Thymus (tissue), 11 donors: ENCODE data around the gene PLEKHA6. TPM values are rescaled to one million over a fixed set of nuclear protein-coding genes. Genes with fewer than 3 reads are reported as not detected.

Experiments used
- DNase-seq, 9 donors: peaks; one replicate each; pipeline ENCODE4 v3.0.0-alpha.2; 2013; ENCODE audit warnings: low spot score in 9 of 9, low read depth in 6 of 9, missing footprints in 1 of 9
- H3K27ac ChIP-seq, 2 donors: one replicate each; pipeline ENCODE4 v1.5.1; 2013; ENCODE audit warnings: control low read depth in 1 of 2, low read depth in 1 of 2, low read length in 1 of 2, mild to moderate bottlenecking in 1 of 2, moderate library complexity in 1 of 2
- H3K27me3 ChIP-seq, 2 donors: one replicate each; pipeline ENCODE4 v1.5.1; 2013; ENCODE audit warnings: low read length in 1 of 2; ENCODE audit not compliant: control insufficient read depth in 2 of 2, insufficient read depth in 1 of 2
- H3K36me3 ChIP-seq, 2 donors: one replicate each; pipeline ENCODE4 v1.5.1; 2013; ENCODE audit warnings: low read length in 1 of 2, mild to moderate bottlenecking in 1 of 2, moderate library complexity in 1 of 2; ENCODE audit not compliant: control insufficient read depth in 2 of 2, insufficient read depth in 2 of 2
- H3K4me1 ChIP-seq, 2 donors: one replicate each; pipeline ENCODE4 v1.5.1; 2013; ENCODE audit warnings: low read length in 2 of 2; ENCODE audit not compliant: control insufficient read depth in 2 of 2, insufficient read depth in 2 of 2
- H3K4me3 ChIP-seq, 2 donors: one replicate each; pipeline ENCODE4 v1.5.1; 2013; ENCODE audit warnings: low read length in 2 of 2, control low read depth in 1 of 2, mild to moderate bottlenecking in 1 of 2
- H3K9me3 ChIP-seq, 2 donors: one replicate each; pipeline ENCODE4 v1.5.1; 2013; ENCODE audit warnings: low read length in 1 of 2, mild to moderate bottlenecking in 1 of 2; ENCODE audit not compliant: control insufficient read depth in 2 of 2, insufficient read depth in 1 of 2
- WGBS: extraction: QIAGEN DNeasy Blood & Tissue Kit; methylation state at CpG from one replicate; pipeline ENCODE4 v1.1.7; 2013; 5-methylcytosine and 5-hydroxymethylcytosine counted together
- polyA plus RNA-seq: library from polyadenylated mRNA; stranded (reverse); fragments of 200-250 nt; gene quantifications from one replicate; pipeline ENCODE4 v1.2.3, GENCODE V29; 2013
- total RNA-seq: library from RNA; stranded (reverse); fragments of 120-200 nt; gene quantifications from one replicate; pipeline ENCODE4 v1.2.4, GENCODE V29; 2013
- donor health status: healthy.

Gene PLEKHA6
- total and polyA plus RNA-seq, 2 donors, result 0.47 to 1.4 TPM

DNA sequence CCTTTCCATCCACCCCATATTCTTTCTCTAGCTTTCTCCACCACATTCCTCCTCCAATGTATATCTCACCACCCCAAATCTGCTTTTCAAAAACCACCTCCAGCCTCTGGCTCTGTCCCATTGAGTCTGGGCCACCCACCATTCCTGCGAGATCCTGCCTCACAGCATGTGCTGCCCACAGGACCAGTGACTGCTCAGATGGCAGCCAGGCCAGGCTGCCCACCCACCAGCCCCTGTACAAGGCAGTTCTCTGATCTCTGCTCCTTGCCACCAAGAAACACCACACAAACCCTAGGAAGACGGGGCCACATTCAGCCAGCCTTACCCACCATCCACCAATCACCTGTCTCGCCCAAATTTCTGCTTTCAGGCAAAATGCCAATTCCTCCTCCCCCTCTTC lies 53.7 kb downstream of the PLEKHA6 start:
- no peak overlapping the region for H3K4me3 ChIP-seq
- H3K4me1 ChIP-seq, result peaks cover 0 to 2% of the 10 kb centered on the region in 2 donors
- 96% methylated on average over 3 of the region's 3 CpGs for WGBS
- DNase-seq, result no peak
- no peaks in the 10 kb centered on the region for H3K9me3 ChIP-seq
- no peak overlapping the region for H3K27ac ChIP-seq
- no peaks in the 10 kb centered on the region for H3K36me3 ChIP-seq
- no peaks in the 10 kb centered on the region for H3K27me3 ChIP-seq

DNA sequence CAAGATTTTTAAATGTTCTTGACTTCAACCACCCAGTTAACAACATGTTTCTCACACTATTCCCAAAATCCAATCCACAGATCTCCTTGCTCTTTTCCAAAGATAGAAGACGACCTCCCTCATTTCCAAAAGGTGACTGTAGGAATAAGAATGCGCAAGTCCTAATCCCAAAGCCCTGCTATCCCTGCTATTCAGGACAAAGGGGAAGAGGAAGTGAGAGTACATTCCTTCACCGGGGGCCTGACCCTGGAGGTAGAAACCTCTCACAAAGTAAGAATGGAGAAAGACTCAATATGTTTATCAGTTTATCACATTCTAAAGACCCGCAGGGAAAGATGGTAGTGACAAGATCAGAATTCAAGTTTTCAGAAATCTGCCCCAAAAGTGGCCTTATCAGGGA lies 55.7 kb downstream of the PLEKHA6 start:
- H3K27ac ChIP-seq, result no peak overlapping the region
- 75% methylated on average over 4 of the region's 4 CpGs for WGBS
- H3K4me1 ChIP-seq, result peaks cover 0 to 2% of the 10 kb centered on the region in 2 donors
- no peaks in the 10 kb centered on the region for H3K27me3 ChIP-seq
- no peaks in the 10 kb centered on the region for H3K9me3 ChIP-seq
- DNase-seq, result no peak
- H3K4me3 ChIP-seq, result no peak overlapping the region
- H3K36me3 ChIP-seq, result no peaks in the 10 kb centered on the region

DNA sequence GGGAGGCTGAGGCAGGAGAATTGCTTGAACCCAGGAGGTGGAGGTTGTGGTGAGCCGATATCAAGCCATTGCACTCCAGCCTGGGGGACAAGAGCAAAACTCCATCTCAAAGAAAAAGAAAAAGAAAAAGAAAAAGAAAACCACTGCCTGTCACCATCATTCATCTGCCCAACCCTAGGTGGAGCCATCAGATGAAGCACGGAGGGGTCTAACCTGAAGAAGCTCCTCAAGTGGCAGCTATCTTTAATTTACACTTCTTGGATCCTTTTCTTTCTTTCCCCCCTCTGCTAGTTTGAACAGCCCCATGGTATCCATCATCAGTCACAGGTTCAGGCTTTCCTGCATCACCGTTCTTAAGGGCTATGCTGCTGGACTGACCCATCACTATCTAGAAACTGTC lies 57.0 kb downstream of the PLEKHA6 start:
- H3K36me3 ChIP-seq, result no peaks in the 10 kb centered on the region
- no peaks in the 10 kb centered on the region for H3K4me1 ChIP-seq
- H3K27me3 ChIP-seq, result no peaks in the 10 kb centered on the region
- H3K4me3 ChIP-seq, result no peak overlapping the region
- no peak overlapping the region for H3K27ac ChIP-seq
- DNase-seq, result no peak
- H3K9me3 ChIP-seq, result no peaks in the 10 kb centered on the region
- 95% methylated on average over 3 of the region's 3 CpGs for WGBS

DNA sequence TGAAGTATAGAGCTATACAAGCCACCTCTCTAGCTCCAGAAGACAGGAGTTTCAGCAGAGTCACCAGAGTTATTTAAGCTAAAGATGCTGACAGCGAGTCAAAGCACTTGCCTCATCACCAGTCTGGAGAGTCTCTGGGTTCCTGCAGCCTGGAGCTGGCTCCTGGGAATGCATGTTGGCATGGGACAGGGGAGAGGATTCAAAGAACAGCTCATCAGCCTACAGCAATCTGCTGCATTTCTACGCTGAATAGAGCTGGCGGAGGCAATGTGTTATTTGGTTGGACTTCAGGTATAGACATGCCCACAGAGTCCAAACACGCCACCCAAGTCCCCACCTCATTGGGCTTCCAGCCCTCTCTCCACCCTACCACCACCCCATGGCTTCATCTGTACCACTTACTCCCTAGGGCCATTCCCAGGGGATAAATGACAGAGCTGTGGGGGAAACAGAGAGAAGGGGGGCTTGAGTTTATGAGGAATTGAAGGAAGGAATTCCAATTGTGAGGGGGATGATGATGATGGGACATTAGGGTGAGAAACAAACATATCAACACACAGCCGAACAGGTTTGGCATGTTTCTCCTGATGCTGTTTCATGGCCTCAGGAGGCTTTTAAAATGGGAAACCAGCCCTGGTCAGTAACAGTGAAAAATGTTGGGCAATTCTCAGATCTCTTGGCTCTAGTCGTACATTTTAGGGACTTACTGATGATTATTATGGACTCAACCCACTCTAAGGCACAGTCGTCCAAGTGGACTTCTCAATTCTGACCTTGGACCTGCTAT lies 58.4 kb downstream of the PLEKHA6 start:
- peaks cover 0 to 5% of the 10 kb centered on the region in 2 donors for H3K4me1 ChIP-seq
- no peaks in the 10 kb centered on the region for H3K9me3 ChIP-seq
- no peak overlapping the region for H3K4me3 ChIP-seq
- H3K27me3 ChIP-seq, result no peaks in the 10 kb centered on the region
- H3K27ac ChIP-seq, result no peak overlapping the region
- no peak for DNase-seq
- no peaks in the 10 kb centered on the region for H3K36me3 ChIP-seq
- 95% methylated on average over 7 of the region's 7 CpGs for WGBS

DNA sequence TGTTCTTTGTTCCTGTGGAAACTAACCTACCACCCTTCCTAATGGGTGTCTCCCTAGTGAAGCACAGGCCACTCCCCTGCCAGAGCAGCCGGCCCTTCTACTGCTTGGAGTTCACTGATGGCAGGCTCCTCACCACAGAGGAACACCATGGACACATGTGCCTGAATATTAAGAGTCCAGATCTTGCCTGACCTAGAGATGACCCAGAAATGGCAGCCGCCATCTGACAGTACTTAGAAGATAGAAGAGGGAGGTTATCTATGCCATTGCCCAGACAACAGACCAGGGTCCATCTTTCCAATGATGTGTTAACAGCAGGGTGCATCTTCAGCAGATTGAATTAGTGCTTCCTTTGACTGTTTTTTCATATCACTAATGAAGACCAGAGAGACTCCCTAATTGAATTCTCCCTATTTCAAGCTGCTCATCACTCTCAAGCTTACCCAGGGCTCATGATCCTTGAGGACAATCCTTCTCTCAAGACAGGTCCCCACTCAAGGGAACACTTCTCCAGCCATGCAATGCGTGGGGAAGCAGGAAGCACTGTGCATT lies 59.8 kb downstream of the PLEKHA6 start:
- no peak for DNase-seq
- H3K4me3 ChIP-seq, result no peak overlapping the region
- no peak overlapping the region for H3K27ac ChIP-seq
- H3K36me3 ChIP-seq, result no peaks in the 10 kb centered on the region
- H3K4me1 ChIP-seq, result peaks cover 0 to 20% of the 10 kb centered on the region in 2 donors
- H3K9me3 ChIP-seq, result no peaks in the 10 kb centered on the region
- H3K27me3 ChIP-seq, result no peaks in the 10 kb centered on the region
- WGBS, result 97% methylated on average over 3 of the region's 3 CpGs

DNA sequence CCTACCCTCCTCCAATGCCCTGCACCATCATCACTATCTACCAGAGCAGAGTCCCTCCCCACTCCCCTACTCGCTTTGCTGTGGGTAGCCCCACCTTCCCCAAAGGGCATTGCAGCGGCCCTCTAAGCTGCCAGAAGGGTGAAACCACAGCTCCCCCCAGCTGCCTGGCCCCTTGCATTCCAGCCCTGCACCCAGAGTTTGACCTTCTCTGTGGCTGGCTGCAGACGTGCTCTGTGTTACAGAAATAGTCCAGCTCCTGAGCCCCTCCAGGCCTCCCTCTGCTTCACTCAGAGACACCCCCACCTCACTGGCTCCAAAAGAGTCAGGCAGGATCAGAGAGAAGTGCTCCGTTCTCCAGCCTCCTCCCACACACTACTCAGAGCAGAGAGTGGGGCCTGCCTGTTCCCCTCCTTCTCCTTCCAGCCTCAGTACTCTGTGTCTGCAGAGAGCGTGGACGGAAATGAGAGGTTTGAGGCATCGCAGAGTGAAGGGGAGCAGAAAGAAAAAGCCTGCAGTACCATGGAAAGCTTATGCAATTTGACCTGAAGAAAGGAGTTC lies 63.2 kb downstream of the PLEKHA6 start:
- peaks cover 0 to 20% of the 10 kb centered on the region in 2 donors for H3K4me1 ChIP-seq
- 15% methylated on average over 7 of the region's 7 CpGs for WGBS
- no peaks in the 10 kb centered on the region for H3K9me3 ChIP-seq
- no peaks in the 10 kb centered on the region for H3K36me3 ChIP-seq
- no peaks in the 10 kb centered on the region for H3K27me3 ChIP-seq
- H3K4me3 ChIP-seq, result no peak overlapping the region
- peak overlapping the region; percentile 3 to 48 for H3K27ac ChIP-seq
- DNase-seq, result peak in 4 of 9 donors; percentile 7 to 66 (median 32)

DNA sequence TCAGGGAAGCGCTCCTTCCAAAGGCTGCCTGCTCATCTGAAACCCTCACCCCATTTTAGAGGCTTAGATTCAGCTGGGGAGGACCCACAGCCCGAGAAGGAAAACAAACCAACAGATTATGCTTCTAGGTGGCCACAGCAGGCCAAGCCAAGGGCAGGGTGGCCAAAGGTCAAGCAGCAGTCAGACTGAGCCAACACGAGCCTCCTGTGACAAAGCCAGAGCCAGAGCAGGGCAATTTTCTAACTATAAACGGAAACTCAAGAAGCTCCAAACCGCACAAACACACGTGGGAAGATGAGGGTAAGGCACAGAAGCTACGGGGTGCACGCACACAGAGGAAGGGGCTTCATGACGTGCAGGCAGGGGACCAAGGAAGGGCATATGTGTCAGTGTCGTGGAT lies 64.1 kb downstream of the PLEKHA6 start:
- peaks cover 0 to 20% of the 10 kb centered on the region in 2 donors for H3K4me1 ChIP-seq
- no peaks in the 10 kb centered on the region for H3K9me3 ChIP-seq
- peak overlapping the region; percentile 61 to 70 for H3K27ac ChIP-seq
- DNase-seq, result peak in 2 of 9 donors; percentile 29 to 65
- no peak overlapping the region for H3K4me3 ChIP-seq
- 76% methylated on average over 10 of the region's 10 CpGs for WGBS
- H3K36me3 ChIP-seq, result no peaks in the 10 kb centered on the region
- no peaks in the 10 kb centered on the region for H3K27me3 ChIP-seq

DNA sequence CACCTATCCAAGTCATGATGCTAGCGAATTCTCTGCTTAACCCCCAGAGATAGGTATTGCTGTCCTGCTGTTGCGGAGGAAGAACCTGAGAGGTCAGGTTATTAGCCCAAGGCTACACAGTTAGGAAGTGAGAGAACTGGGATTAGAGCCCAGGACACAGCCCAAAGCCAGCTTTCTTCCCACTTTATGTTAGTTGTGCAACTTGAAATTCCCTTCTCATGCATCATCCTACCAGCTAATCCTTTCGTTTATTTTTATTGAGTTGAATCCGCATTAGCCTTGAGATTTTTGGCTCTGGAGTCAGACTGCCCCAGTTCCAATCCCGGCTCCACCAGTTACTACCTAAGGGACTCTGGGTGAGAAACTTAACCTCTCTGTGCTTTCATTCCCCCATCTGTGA lies 65.4 kb downstream of the PLEKHA6 start:
- no peaks in the 10 kb centered on the region for H3K36me3 ChIP-seq
- 89% methylated on average over 5 of the region's 5 CpGs for WGBS
- no peak overlapping the region for H3K4me3 ChIP-seq
- no peak for DNase-seq
- peaks cover 0 to 20% of the 10 kb centered on the region in 2 donors for H3K4me1 ChIP-seq
- H3K27ac ChIP-seq, result no peak overlapping the region
- no peaks in the 10 kb centered on the region for H3K9me3 ChIP-seq
- H3K27me3 ChIP-seq, result peaks cover 0 to under 1% of the 10 kb centered on the region in 2 donors

DNA sequence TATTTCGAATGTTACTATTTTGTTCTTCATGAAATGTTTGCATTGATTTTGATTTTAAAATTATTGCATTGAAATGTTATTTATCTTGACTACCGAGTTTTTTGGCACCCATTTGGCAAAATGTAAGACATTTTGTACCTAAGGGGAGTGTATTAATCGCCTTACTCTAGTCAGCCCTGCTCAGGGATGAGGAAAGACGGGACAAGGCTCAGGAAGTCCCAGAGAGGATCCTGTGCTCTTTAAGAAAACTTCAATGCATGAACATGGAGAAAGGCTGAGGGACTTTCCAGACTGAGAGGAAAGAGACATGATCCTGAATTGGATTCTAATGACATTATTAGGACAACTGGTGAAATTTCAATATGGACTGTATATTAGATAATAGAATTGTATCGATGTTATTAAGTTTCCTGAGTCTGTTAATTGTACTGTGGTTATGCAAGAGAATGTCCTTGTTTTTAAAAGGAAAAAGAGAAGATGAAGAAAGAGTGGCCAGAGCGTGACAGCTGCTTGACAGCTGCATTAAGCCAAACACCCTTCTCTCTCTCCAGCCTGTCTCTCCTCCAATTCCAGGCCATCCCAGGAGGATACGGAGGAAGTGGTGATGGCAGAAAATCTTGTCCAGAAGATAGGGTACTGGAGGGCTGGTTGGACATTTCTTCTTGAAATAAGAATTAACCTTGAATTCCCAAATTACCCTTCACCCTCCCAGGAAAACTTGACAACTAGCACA lies 66.0 kb downstream of the PLEKHA6 start:
- H3K4me1 ChIP-seq, result peaks cover 0 to 20% of the 10 kb centered on the region in 2 donors
- no peak for DNase-seq
- H3K36me3 ChIP-seq, result no peaks in the 10 kb centered on the region
- H3K4me3 ChIP-seq, result no peak overlapping the region
- 95% methylated on average over 7 of the region's 7 CpGs for WGBS
- no peak overlapping the region for H3K27ac ChIP-seq
- H3K9me3 ChIP-seq, result no peaks in the 10 kb centered on the region
- peaks cover 0 to 2% of the 10 kb centered on the region in 2 donors for H3K27me3 ChIP-seq
